Sigmoid colon (tissue), 7 donors: Measurements from ENCODE around the gene TRIO. TPM values are rescaled to one million over a fixed set of nuclear protein-coding genes. Genes with fewer than 3 reads are reported as not detected.

Experiments
- DNase-seq: peaks from one replicate; pipeline ENCODE4 v3.0.0-alpha.2; 2019
- H3K27ac ChIP-seq, 4 donors: fragments of 200-600 bp; sonication (generic); one replicate each; pipeline ENCODE4 v1.5.1; 2016 to 2019; ENCODE audit warnings: mild to moderate bottlenecking in 1 of 4
- H3K27me3 ChIP-seq, 3 donors: fragments of 200-600 bp; sonication (generic); one replicate each; pipeline ENCODE4 v1.5.1; 2019; ENCODE audit warnings: mild to moderate bottlenecking in 1 of 3
- H3K36me3 ChIP-seq, 4 donors: fragments of 200-600 bp; sonication (generic); one replicate each; pipeline ENCODE4 v1.5.1; 2016 to 2019
- H3K4me1 ChIP-seq, 4 donors: fragments of 200-600 bp; sonication (generic); one replicate each; pipeline ENCODE4 v1.5.1; 2017 to 2019
- H3K4me3 ChIP-seq, 4 donors: fragments of 200-600 bp; sonication (generic); one replicate each; pipeline ENCODE4 v1.5.1; 2017 to 2019; ENCODE audit warnings: mild to moderate bottlenecking in 2 of 4, moderate library complexity in 1 of 4
- H3K9me3 ChIP-seq, 4 donors: fragments of 200-600 bp in 3 of 4; sonication (generic) in 3 of 4; one replicate each; pipeline versions ENCODE4 v1.5.1 to v1.6.1; 2013 to 2019
- CTCF ChIP-seq, 4 experiments: fragments of 450-650 bp in 3 of 4; fragments of 200-600 bp in 1 of 4; IDR thresholded peaks; one replicate each; pipeline ENCODE4 v1.5.1; 2016 to 2019; ENCODE audit warnings: antibody characterized with exemption in 4 of 4, mild to moderate bottlenecking in 3 of 4, moderate library complexity in 2 of 4
- EP300 ChIP-seq, 4 donors: sonication (generic); formaldehyde crosslinking; IDR thresholded peaks; one replicate each; pipeline ENCODE4 v1.6.1; 2017; ENCODE audit warnings: antibody characterized with exemption in 4 of 4
- POLR2A ChIP-seq, 2 donors: fragments of 450-650 bp; IDR thresholded peaks; one replicate each; pipeline ENCODE4 v1.6.1; 2016; ENCODE audit warnings: antibody characterized with exemption in 2 of 2, mild to moderate bottlenecking in 2 of 2, moderate library complexity in 2 of 2
- POLR2AphosphoS5 ChIP-seq, 4 donors: sonication (generic); formaldehyde crosslinking; IDR thresholded peaks; one replicate each; pipeline ENCODE4 v1.6.1; 2017; ENCODE audit warnings: antibody characterized with exemption in 4 of 4
- WGBS, 2 donors: extraction: QIAGEN DNeasy Blood & Tissue Kit; methylation state at CpG; one replicate each; pipeline ENCODE4 v1.1.7; 2013; 5-methylcytosine and 5-hydroxymethylcytosine counted together
- intact Hi-C: fragments of 100-400 bp; cut with DNase I; formaldehyde crosslinking; loops from one replicate; pipeline ENCODE4 v1.15.1; 2023
- polyA plus RNA-seq, 3 donors: library from polyadenylated mRNA; stranded (reverse); fragments of 200-250 nt; gene quantifications; one replicate each; pipeline ENCODE4 v1.2.3, GENCODE V29; 2013
- total RNA-seq, 4 donors: library from RNA; depleted of rRNA; stranded (reverse); fragments of >200 nt; gene quantifications; one replicate each; pipeline ENCODE4 v1.1.0, GENCODE V29; 2016
- donor health status: healthy with polysubstance abuse.
- donor health status: Bipolar disorder and iron deficiency.
- donor health status: healthy.

The TRIO gene
- total and polyA plus RNA-seq, 7 donors = 34.8 to 300 (median 119) TPM

- Histone ChIP-seq H3K9me3 (no peaks in the 10 kb centered on the region), H3K4me1 (peaks cover 0 to 35% (median 24%) of the 10 kb centered on the region in 4 donors), H3K27me3 (no peaks in the 10 kb centered on the region), H3K4me3 (no peak overlapping the region), H3K36me3 (peaks cover 0 to 24% (median 4%) of the 10 kb centered on the region in 4 donors), H3K27ac (peak overlapping the region in 2 of 4 donors; percentile 9 to 27)
- intact Hi-C loops = no loop called here
- DNase-seq = no peak
- WGBS, 2 donors = 70 to 78% methylated on average over 12 of the region's 12 CpGs
- TF ChIP-seq EP300 (IDR thresholded peaks at IDR 0.05) = no peak
- no peak for TF ChIP-seq POLR2AphosphoS5 (IDR thresholded peaks at IDR 0.05)
- no peak for TF ChIP-seq POLR2A (IDR thresholded peaks at IDR 0.05)
- TF ChIP-seq CTCF (IDR thresholded peaks at IDR 0.05) = no peak
These were observed 141.4 kb downstream of the TRIO start for GRCh38 chr5:14284392-14285148.

GRCh38 chr5:14286007-14286406 lies 142.9 kb downstream of the TRIO start:
- intact Hi-C loops = no loop called here
- Histone ChIP-seq H3K4me3 (no peak overlapping the region), H3K36me3 (peaks cover 4 to 31% (median 6%) of the 10 kb centered on the region in 4 donors), H3K9me3 (no peaks in the 10 kb centered on the region), H3K27ac (no peak overlapping the region), H3K4me1 (peaks cover 0 to 35% (median 24%) of the 10 kb centered on the region in 4 donors), H3K27me3 (no peaks in the 10 kb centered on the region)
- TF ChIP-seq POLR2A (IDR thresholded peaks at IDR 0.05) = no peak
- no peak for TF ChIP-seq POLR2AphosphoS5 (IDR thresholded peaks at IDR 0.05)
- TF ChIP-seq EP300 (IDR thresholded peaks at IDR 0.05) = no peak
- no peak for TF ChIP-seq CTCF (IDR thresholded peaks at IDR 0.05)
- no peak for DNase-seq
- 66 to 81% methylated on average over 3 of the region's 3 CpGs for WGBS, 2 donors

- Histone ChIP-seq H3K36me3 (peaks cover 5 to 38% (median 9%) of the 10 kb centered on the region in 4 donors), H3K27ac (no peak overlapping the region), H3K27me3 (no peaks in the 10 kb centered on the region), H3K4me1 (peaks cover 0 to 35% (median 23%) of the 10 kb centered on the region in 4 donors), H3K9me3 (no peaks in the 10 kb centered on the region), H3K4me3 (no peak overlapping the region)
- WGBS, 2 donors = 83 to 93% methylated on average over 17 of the region's 17 CpGs
- no peak for TF ChIP-seq POLR2A (IDR thresholded peaks at IDR 0.05)
- TF ChIP-seq EP300 (IDR thresholded peaks at IDR 0.05) = no peak
- TF ChIP-seq POLR2AphosphoS5 (IDR thresholded peaks at IDR 0.05) = no peak
- DNase-seq = no peak
- intact Hi-C loops = no loop called here
These were observed 143.7 kb downstream of the TRIO start for GRCh38 chr5:14286574-14287421.

GRCh38 chr5:14292766-14293658 lies 149.9 kb downstream of the TRIO start:
- Histone ChIP-seq H3K27ac (no peak overlapping the region), H3K36me3 (peaks cover 14 to 78% (median 22%) of the 10 kb centered on the region in 4 donors), H3K4me1 (peaks cover 0 to 15% (median 4%) of the 10 kb centered on the region in 4 donors), H3K27me3 (no peaks in the 10 kb centered on the region), H3K9me3 (no peaks in the 10 kb centered on the region), H3K4me3 (no peak overlapping the region)
- WGBS, 2 donors = 90 to 93% methylated on average over 12 of the region's 12 CpGs
- intact Hi-C loops = no loop called here
- no peak for DNase-seq
- no peak for TF ChIP-seq CTCF (IDR thresholded peaks at IDR 0.05)
- no peak for TF ChIP-seq POLR2AphosphoS5 (IDR thresholded peaks at IDR 0.05)
- TF ChIP-seq EP300 (IDR thresholded peaks at IDR 0.05) = no peak
- no peak for TF ChIP-seq POLR2A (IDR thresholded peaks at IDR 0.05)
